HEK293 (cell line): ENCODE results near the gene SMIM12.
"Not testable (repeated sequence)": the region's sequence is repeated elsewhere in the genome, so short reads cannot be mapped to it uniquely, and the experiment has no call there.

ENCODE experiments used
- CTCF ChIP-seq: fragments of 450-650 bp; formaldehyde crosslinking; IDR thresholded peaks from 2 replicates; pipeline ENCODE4 v1.5.1; 2016; ENCODE audit warnings: missing biosample characterization, missing genetic modification characterization
- FEZF1 ChIP-seq: fragments of 450-650 bp; formaldehyde crosslinking; IDR thresholded peaks from 2 replicates; pipeline ENCODE4 v1.5.1; 2016; ENCODE audit warnings: missing biosample characterization, missing genetic modification characterization
- RBAK ChIP-seq: fragments of 450-650 bp; formaldehyde crosslinking; IDR thresholded peaks from 2 replicates; pipeline ENCODE4 v1.5.1; 2016; ENCODE audit warnings: missing biosample characterization, missing genetic modification characterization
- TCF7L2 ChIP-seq: IDR thresholded peaks from 2 replicates; pipeline ENCODE4 v1.6.1; 2011; ENCODE audit warnings: low read depth, mild to moderate bottlenecking, inconsistent platforms, low read length, moderate library complexity, borderline replicate concordance
- YY1 ChIP-seq: fragments of 450-650 bp; formaldehyde crosslinking; IDR thresholded peaks from 2 replicates; pipeline ENCODE4 v1.5.1; 2018; ENCODE audit warnings: missing biosample characterization, missing genetic modification characterization
- ZFP37 ChIP-seq: fragments of 450-650 bp; formaldehyde crosslinking; IDR thresholded peaks from 2 replicates; pipeline ENCODE4 v1.5.1; 2016; ENCODE audit warnings: missing biosample characterization, missing genetic modification characterization
- ZNF473 ChIP-seq: fragments of 450-650 bp; formaldehyde crosslinking; IDR thresholded peaks from 2 replicates; pipeline ENCODE4 v1.5.1; 2017; ENCODE audit warnings: missing biosample characterization, missing genetic modification characterization
- ZNF514 ChIP-seq: fragments of 450-650 bp; formaldehyde crosslinking; IDR thresholded peaks from 2 replicates; pipeline ENCODE4 v1.5.1; 2016; ENCODE audit warnings: missing biosample characterization, missing genetic modification characterization
- ZNF529 ChIP-seq: fragments of 450-650 bp; formaldehyde crosslinking; IDR thresholded peaks from 2 replicates; pipeline ENCODE4 v1.5.1; 2017; ENCODE audit warnings: missing genetic modification characterization, missing biosample characterization; ENCODE audit not compliant: insufficient replicate concordance
- TF ChIP-seq, protein P1 (sequence below): sonication (generic); formaldehyde crosslinking; IDR thresholded peaks from 2 replicates; pipeline ENCODE4 v1.8.1; 2022; ENCODE audit warnings: mild to moderate bottlenecking, moderate library complexity, missing genetic modification reagents

GRCh38 chr1:34818862-34819261 is 40.7 kb downstream of the SMIM12 start:
- TF ChIP-seq FEZF1; CTCF (tag by site-specific recombination); TCF7L2; RBAK; YY1; ZNF514; ZNF473 (tag by site-specific recombination); ZFP37 (tag by site-specific recombination); ZNF529 (tag by site-specific recombination): not testable (repeated sequence)
- TF ChIP-seq, protein P1, sequence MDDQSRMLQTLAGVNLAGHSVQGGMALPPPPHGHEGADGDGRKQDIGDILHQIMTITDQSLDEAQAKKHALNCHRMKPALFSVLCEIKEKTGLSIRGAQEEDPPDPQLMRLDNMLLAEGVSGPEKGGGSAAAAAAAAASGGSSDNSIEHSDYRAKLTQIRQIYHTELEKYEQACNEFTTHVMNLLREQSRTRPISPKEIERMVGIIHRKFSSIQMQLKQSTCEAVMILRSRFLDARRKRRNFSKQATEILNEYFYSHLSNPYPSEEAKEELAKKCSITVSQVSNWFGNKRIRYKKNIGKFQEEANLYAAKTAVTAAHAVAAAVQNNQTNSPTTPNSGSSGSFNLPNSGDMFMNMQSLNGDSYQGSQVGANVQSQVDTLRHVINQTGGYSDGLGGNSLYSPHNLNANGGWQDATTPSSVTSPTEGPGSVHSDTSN (CRISPR knock-in tag) = not testable (repeated sequence)
